Stimulated activated CD8-positive, alpha-beta memory T cell treated with anti-CD3 and anti-CD28 coated beads, Interleukin-2, amount 100 ng/mL, for 48 hours (primary cell): ENCODE results near the gene EXOC4.

Source experiments
- DNase-seq, 2 donors: peaks; one replicate each; pipeline ENCODE4 v3.0.0-alpha.2; 2020; ENCODE audit warnings: low read depth in 2 of 2

EXOC4 gene

GRCh38 chr7:133364959-133365690 is 112.2 kb downstream of the EXOC4 start:
- no peak for DNase-seq

GRCh38 chr7:133365917-133366316 is 113.0 kb downstream of the EXOC4 start:
- no peak for DNase-seq

GRCh38 chr7:133367561-133367960 is 114.7 kb downstream of the EXOC4 start:
- no peak for DNase-seq

GRCh38 chr7:133369130-133369529 is 116.3 kb downstream of the EXOC4 start:
- DNase-seq: no peak

GRCh38 chr7:133371616-133372015 is 118.7 kb downstream of the EXOC4 start:
- no peak for DNase-seq

GRCh38 chr7:133372337-133372736 is 119.5 kb downstream of the EXOC4 start:
- DNase-seq: no peak

GRCh38 chr7:133376514-133376913 is 123.6 kb downstream of the EXOC4 start:
- no peak for DNase-seq

GRCh38 chr7:133381965-133382364 is 129.1 kb downstream of the EXOC4 start:
- DNase-seq: no peak

GRCh38 chr7:133382775-133383559 is 130.1 kb downstream of the EXOC4 start:
- no peak for DNase-seq

- DNase-seq: no peak
These were observed 133.3 kb downstream of the EXOC4 start for GRCh38 chr7:133386205-133386604.

GRCh38 chr7:133389727-133390126 is 136.8 kb downstream of the EXOC4 start:
- DNase-seq: no peak

- DNase-seq: no peak
These were observed 138.3 kb downstream of the EXOC4 start for GRCh38 chr7:133391206-133391605.

- DNase-seq: no peak
These were observed 141.5 kb downstream of the EXOC4 start for GRCh38 chr7:133394369-133394768.

- DNase-seq: no peak
These were observed 142.7 kb downstream of the EXOC4 start for GRCh38 chr7:133395551-133395950.

GRCh38 chr7:133398506-133398905 is 145.6 kb downstream of the EXOC4 start:
- no peak for DNase-seq

GRCh38 chr7:133401225-133401624 is 148.3 kb downstream of the EXOC4 start:
- no peak for DNase-seq

GRCh38 chr7:133408212-133408611 is 155.3 kb downstream of the EXOC4 start:
- no peak for DNase-seq

GRCh38 chr7:133409421-133409820 is 156.5 kb downstream of the EXOC4 start:
- no peak for DNase-seq

GRCh38 chr7:133409966-133410365 is 157.1 kb downstream of the EXOC4 start:
- no peak for DNase-seq

GRCh38 chr7:133411395-133411794 is 158.5 kb downstream of the EXOC4 start:
- no peak for DNase-seq

GRCh38 chr7:133412942-133413341 is 160.1 kb downstream of the EXOC4 start:
- DNase-seq: no peak

- no peak for DNase-seq
These were observed 166.2 kb downstream of the EXOC4 start for GRCh38 chr7:133419041-133419440.

- DNase-seq: no peak
These were observed 170.7 kb downstream of the EXOC4 start for GRCh38 chr7:133423618-133424017.
